K562 (cell line): Measurements from ENCODE around the gene CRACDL. TPM values are rescaled to one million over a fixed set of nuclear protein-coding genes. Genes with fewer than 3 reads are reported as not detected.

ENCODE experiments used
- RBFOX2 ChIP-seq: fragments of 200-400 bp; formaldehyde crosslinking; IDR thresholded peaks from 2 replicates; pipeline ENCODE4 v1.6.1; 2017; ENCODE audit warnings: low read depth, mild to moderate bottlenecking, low read length, moderate library complexity
- SRF ChIP-seq, 2 experiments: fragments of 250-450, 450-650 bp in 1 of 2; sonication (Bioruptor Pico) in 1 of 2; sonication (generic) in 1 of 2; formaldehyde crosslinking; IDR thresholded peaks; 2 replicates each; pipeline versions ENCODE4 v1.5.0 to v1.5.1; 2020 to 2022; ENCODE audit warnings: mild to moderate bottlenecking in 1 of 2, missing genetic modification reagents in 1 of 2
- ZNF277 ChIP-seq: fragments of 250-450 bp; sonication (Bioruptor Pico); IDR thresholded peaks from 2 replicates; pipeline ENCODE4 v1.8.0; 2022; ENCODE audit warnings: inconsistent platforms, mild to moderate bottlenecking, moderate library complexity, borderline replicate concordance
- polyA plus RNA-seq, 8 experiments: library from polyadenylated mRNA; depleted of rRNA in 4 of 8; stranded (reverse) in 5 of 8; unstranded in 3 of 8; fragments of >200 nt; fragmentation: Nextera tagmentation in 2 of 8; fragmentation: Illumina TruSeq in 1 of 8; extraction: Ambion mirVana in 2 of 8; extraction: Trizol in 1 of 8; gene quantifications; 2 replicates each; pipeline versions ENCODE4 v1.2.1 to v1.2.3, GENCODE V29; 2011 to 2014; ENCODE audit warnings: inconsistent platforms in 1 of 8, missing spikeins in 1 of 8
- total RNA-seq, 7 experiments: library from RNA; depleted of rRNA in 6 of 7; stranded (reverse); fragments of >200 nt in 6 of 7; fragmentation: Illumina TruSeq in 2 of 7; extraction: Trizol in 2 of 7; gene quantifications; 2 replicates each; pipeline versions ENCODE4 v1.2.1 to v1.2.3, GENCODE V29; 2011 to 2021; ENCODE audit warnings: low replicate concordance in 1 of 7
- TF ChIP-seq, protein P1 (sequence below): fragments of 250-450 bp; sonication (Bioruptor Pico); IDR thresholded peaks from 2 replicates; pipeline ENCODE4 v1.4.0; 2020

CRACDL gene
- total and polyA plus RNA-seq, 9 of the 15 experiments (the other 6 are each of a cell fraction or from before 2014, with no cell fraction given), result not detected

- no peak for TF ChIP-seq ZNF277 (CRISPR knock-in tag)
- no peak for TF ChIP-seq SRF (CRISPR knock-in tag; IDR thresholded peaks at IDR 0.05)
- no peak for TF ChIP-seq RBFOX2
- TF ChIP-seq, protein P1, sequence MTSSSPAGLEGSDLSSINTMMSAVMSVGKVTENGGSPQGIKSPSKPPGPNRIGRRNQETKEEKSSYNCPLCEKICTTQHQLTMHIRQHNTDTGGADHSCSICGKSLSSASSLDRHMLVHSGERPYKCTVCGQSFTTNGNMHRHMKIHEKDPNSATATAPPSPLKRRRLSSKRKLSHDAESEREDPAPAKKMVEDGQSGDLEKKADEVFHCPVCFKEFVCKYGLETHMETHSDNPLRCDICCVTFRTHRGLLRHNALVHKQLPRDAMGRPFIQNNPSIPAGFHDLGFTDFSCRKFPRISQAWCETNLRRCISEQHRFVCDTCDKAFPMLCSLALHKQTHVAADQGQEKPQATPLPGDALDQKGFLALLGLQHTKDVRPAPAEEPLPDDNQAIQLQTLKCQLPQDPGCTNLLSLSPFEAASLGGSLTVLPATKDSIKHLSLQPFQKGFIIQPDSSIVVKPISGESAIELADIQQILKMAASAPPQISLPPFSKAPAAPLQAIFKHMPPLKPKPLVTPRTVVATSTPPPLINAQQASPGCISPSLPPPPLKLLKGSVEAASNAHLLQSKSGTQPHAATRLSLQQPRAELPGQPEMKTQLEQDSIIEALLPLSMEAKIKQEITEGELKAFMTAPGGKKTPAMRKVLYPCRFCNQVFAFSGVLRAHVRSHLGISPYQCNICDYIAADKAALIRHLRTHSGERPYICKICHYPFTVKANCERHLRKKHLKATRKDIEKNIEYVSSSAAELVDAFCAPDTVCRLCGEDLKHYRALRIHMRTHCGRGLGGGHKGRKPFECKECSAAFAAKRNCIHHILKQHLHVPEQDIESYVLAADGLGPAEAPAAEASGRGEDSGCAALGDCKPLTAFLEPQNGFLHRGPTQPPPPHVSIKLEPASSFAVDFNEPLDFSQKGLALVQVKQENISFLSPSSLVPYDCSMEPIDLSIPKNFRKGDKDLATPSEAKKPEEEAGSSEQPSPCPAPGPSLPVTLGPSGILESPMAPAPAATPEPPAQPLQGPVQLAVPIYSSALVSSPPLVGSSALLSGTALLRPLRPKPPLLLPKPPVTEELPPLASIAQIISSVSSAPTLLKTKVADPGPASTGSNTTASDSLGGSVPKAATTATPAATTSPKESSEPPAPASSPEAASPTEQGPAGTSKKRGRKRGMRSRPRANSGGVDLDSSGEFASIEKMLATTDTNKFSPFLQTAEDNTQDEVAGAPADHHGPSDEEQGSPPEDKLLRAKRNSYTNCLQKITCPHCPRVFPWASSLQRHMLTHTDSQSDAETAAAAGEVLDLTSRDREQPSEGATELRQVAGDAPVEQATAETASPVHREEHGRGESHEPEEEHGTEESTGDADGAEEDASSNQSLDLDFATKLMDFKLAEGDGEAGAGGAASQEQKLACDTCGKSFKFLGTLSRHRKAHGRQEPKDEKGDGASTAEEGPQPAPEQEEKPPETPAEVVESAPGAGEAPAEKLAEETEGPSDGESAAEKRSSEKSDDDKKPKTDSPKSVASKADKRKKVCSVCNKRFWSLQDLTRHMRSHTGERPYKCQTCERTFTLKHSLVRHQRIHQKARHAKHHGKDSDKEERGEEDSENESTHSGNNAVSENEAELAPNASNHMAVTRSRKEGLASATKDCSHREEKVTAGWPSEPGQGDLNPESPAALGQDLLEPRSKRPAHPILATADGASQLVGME (CRISPR knock-in tag), result no peak
These were observed 33.0 kb downstream of the CRACDL start (continued) for GRCh38 chr2:98903064-98903355.
